Measurements from ENCODE around the gene PANK1. TPM values are rescaled to one million over a fixed set of nuclear protein-coding genes. Genes with fewer than 3 reads are reported as not detected.

PANK1 gene
- total RNA-seq, result 12.9 and 13.2 TPM in 2 replicates

GRCh38 chr10:89644967-89645741, at the start of gene PANK1:
TSS of gene PANK1 (minus strand) at chr10:89645242. CDS start at chr10:89644891, 351 bp downstream.

GRCh38 chr10:89535171-89536012, 109.7 kb downstream of the PANK1 start, which contains the start of gene SLC16A12:
TSS of gene SLC16A12 (minus strand) at chr10:89535594. CDS start at chr10:89462578, 73,016 bp downstream.

Other genes with a start within 250 kb of the PANK1 start
- 19.9 and 30.1 TPM in 2 replicates for gene IFIT5, start 230.7 kb downstream of the PANK1 start, total RNA-seq
- under 0.01 TPM in 1 of 2 replicates, not detected in the other for gene SLC16A12, start 109.6 kb downstream of the PANK1 start, total RNA-seq
- gene KIF20B, start 56.3 kb upstream of the PANK1 start, total RNA-seq, result 14.6 and 50.6 TPM in 2 replicates